Neural crest cell (in vitro differentiated cells): ENCODE results near the gene NSL1. TPM values are rescaled to one million over a fixed set of nuclear protein-coding genes. Genes with fewer than 3 reads are reported as not detected.

Experiments used
- DNase-seq: peaks from one replicate; pipeline ENCODE4 v3.0.0; 2021; ENCODE audit warnings: low read depth, mixed read lengths, low spot score
- H3K27ac Mint-ChIP-seq: one replicate; pipeline ENCODE4 v1.8.0; 2021; ENCODE audit warnings: mild to moderate bottlenecking, mixed read lengths; ENCODE audit not compliant: unreplicated experiment
- H3K27me3 Mint-ChIP-seq: 2 replicates; pipeline ENCODE4 v1.8.0; 2021; ENCODE audit warnings: low read depth, mild to moderate bottlenecking, mixed read lengths
- H3K36me3 Mint-ChIP-seq: 2 replicates; pipeline ENCODE4 v1.8.0; 2021; ENCODE audit warnings: low read depth, mild to moderate bottlenecking, mixed read lengths
- H3K4me1 Mint-ChIP-seq: 2 replicates; pipeline ENCODE4 v1.8.0; 2021; ENCODE audit warnings: mixed read lengths
- H3K4me3 Mint-ChIP-seq: one replicate; pipeline ENCODE4 v1.8.0; 2021; ENCODE audit warnings: mild to moderate bottlenecking, mixed read lengths
- H3K9me3 Mint-ChIP-seq: 2 replicates; pipeline ENCODE4 v1.8.0; 2021; ENCODE audit warnings: mixed read lengths
- CTCF ChIP-seq: fragments of 200-600 bp; sonication (generic); conservative IDR thresholded peaks from 2 replicates; pipeline ENCODE4 v1.5.0; 2021; ENCODE audit warnings: antibody characterized with exemption, mild to moderate bottlenecking
- total RNA-seq: library from RNA; stranded (reverse); gene quantifications from 2 replicates; pipeline ENCODE4 v1.2.1, GENCODE V29; 2021

NSL1 gene
- total RNA-seq, 1 donor from 2014 or later: 63.0 TPM

GRCh38 chr1:212827171-212827776 is 35.7 kb upstream of the NSL1 start:
- no peaks in the 10 kb centered on the region for H3K4me1 Mint-ChIP-seq
- no peaks in the 10 kb centered on the region for H3K27me3 Mint-ChIP-seq
- no peak overlapping the region for H3K4me3 Mint-ChIP-seq
- H3K27ac Mint-ChIP-seq: no peak overlapping the region
- TF ChIP-seq CTCF: no peak
- DNase-seq: no peak
- H3K36me3 Mint-ChIP-seq: peaks cover 12% of the 10 kb centered on the region
- H3K9me3 Mint-ChIP-seq: peaks cover 11% of the 10 kb centered on the region

GRCh38 chr1:212825798-212826452 is 34.3 kb upstream of the NSL1 start:
- no peak for TF ChIP-seq CTCF
- Mint-ChIP-seq H3K4me3 (no peak overlapping the region), H3K27me3 (no peaks in the 10 kb centered on the region), H3K9me3 (peaks cover 11% of the 10 kb centered on the region), H3K36me3 (peaks cover 12% of the 10 kb centered on the region), H3K27ac (no peak overlapping the region), H3K4me1 (no peaks in the 10 kb centered on the region)
- DNase-seq: no peak

GRCh38 chr1:212824201-212824600 is 32.6 kb upstream of the NSL1 start:
- H3K27me3 Mint-ChIP-seq: no peaks in the 10 kb centered on the region
- peaks cover 12% of the 10 kb centered on the region for H3K36me3 Mint-ChIP-seq
- no peak overlapping the region for H3K4me3 Mint-ChIP-seq
- H3K27ac Mint-ChIP-seq: peak overlapping the region; percentile 86
- peaks cover 3% of the 10 kb centered on the region for H3K4me1 Mint-ChIP-seq
- TF ChIP-seq CTCF: no peak
- H3K9me3 Mint-ChIP-seq: peaks cover 11% of the 10 kb centered on the region
- DNase-seq: no peak

- peaks cover 11% of the 10 kb centered on the region for H3K9me3 Mint-ChIP-seq
- H3K36me3 Mint-ChIP-seq: peaks cover 12% of the 10 kb centered on the region
- TF ChIP-seq CTCF: no peak
- H3K4me3 Mint-ChIP-seq: no peak overlapping the region
- no peak overlapping the region for H3K27ac Mint-ChIP-seq
- peaks cover 3% of the 10 kb centered on the region for H3K4me1 Mint-ChIP-seq
- no peak for DNase-seq
- H3K27me3 Mint-ChIP-seq: no peaks in the 10 kb centered on the region
Observed at GRCh38 chr1:212822956-212823355, 31.4 kb upstream of the NSL1 start.

GRCh38 chr1:212820969-212821368 is 29.4 kb upstream of the NSL1 start:
- H3K4me3 Mint-ChIP-seq: no peak overlapping the region
- no peaks in the 10 kb centered on the region for H3K27me3 Mint-ChIP-seq
- H3K9me3 Mint-ChIP-seq: peaks cover 6% of the 10 kb centered on the region
- peaks cover 9% of the 10 kb centered on the region for H3K4me1 Mint-ChIP-seq
- peaks cover 9% of the 10 kb centered on the region for H3K36me3 Mint-ChIP-seq
- TF ChIP-seq CTCF: no peak
- DNase-seq: no peak
- H3K27ac Mint-ChIP-seq: no peak overlapping the region
